HepG2 (cell line): ENCODE results near the gene CLUH. TPM values are rescaled to one million over a fixed set of nuclear protein-coding genes. Genes with fewer than 3 reads are reported as not detected.

ENCODE experiments used
- BRD4 ChIP-seq: sonication (generic); formaldehyde crosslinking; IDR thresholded peaks from 2 replicates; pipeline ENCODE4 v1.4.0; 2020; ENCODE audit warnings: missing genetic modification reagents
- CHD2 ChIP-seq: IDR thresholded peaks from 2 replicates; pipeline ENCODE4 v1.6.1; 2011; ENCODE audit warnings: low read depth, low read length, improper control_type of control experiment
- GATA4 ChIP-seq: sonication (generic); IDR thresholded peaks from 2 replicates; pipeline ENCODE4 v1.6.1; 2016; ENCODE audit warnings: antibody characterized with exemption, low read depth, borderline replicate concordance
- MXI1 ChIP-seq: IDR thresholded peaks from 3 replicates; pipeline ENCODE4 v1.6.1; 2012; ENCODE audit warnings: low read depth, low read length, inconsistent platforms, borderline replicate concordance
- PHF8 ChIP-seq: sonication (generic); formaldehyde crosslinking; IDR thresholded peaks from 2 replicates; pipeline ENCODE4 v1.5.0; 2020; ENCODE audit warnings: missing genetic modification reagents
- SP140L ChIP-seq: sonication (generic); formaldehyde crosslinking; IDR thresholded peaks from 2 replicates; pipeline ENCODE4 v1.4.0; 2020; ENCODE audit warnings: missing genetic modification reagents, borderline replicate concordance
- SRSF4 ChIP-seq: fragments of 200-400 bp; formaldehyde crosslinking; IDR thresholded peaks from one replicate; pipeline ENCODE4 v1.6.1; 2018; ENCODE audit warnings: mild to moderate bottlenecking, low read depth, low read length, moderate library complexity; ENCODE audit not compliant: poor library complexity, severe bottlenecking
- TARDBP ChIP-seq: sonication (generic); formaldehyde crosslinking; IDR thresholded peaks from 2 replicates; pipeline ENCODE4 v1.8.0; 2022; ENCODE audit warnings: mild to moderate bottlenecking, missing genetic modification reagents
- TCF7L2 ChIP-seq: IDR thresholded peaks from 2 replicates; pipeline ENCODE4 v1.6.1; 2011; ENCODE audit warnings: mild to moderate bottlenecking, low read depth, low read length, moderate library complexity
- ZKSCAN8 ChIP-seq: IDR thresholded peaks from 2 replicates; pipeline ENCODE4 v1.6.1; 2016; ENCODE audit warnings: borderline replicate concordance, missing genetic modification reagents, missing compliant biosample characterization
- ZNF337 ChIP-seq: sonication (generic); formaldehyde crosslinking; IDR thresholded peaks from 2 replicates; pipeline ENCODE4 v1.5.1; 2020; ENCODE audit warnings: missing genetic modification reagents, low read depth, mild to moderate bottlenecking, borderline replicate concordance
- ZNF34 ChIP-seq: sonication (generic); formaldehyde crosslinking; IDR thresholded peaks from 2 replicates; pipeline ENCODE4 v1.4.0; 2020; ENCODE audit warnings: mild to moderate bottlenecking, missing genetic modification reagents, borderline replicate concordance
- ZNF558 ChIP-seq: sonication (generic); formaldehyde crosslinking; IDR thresholded peaks from 2 replicates; pipeline ENCODE4 v1.9.0; 2022; ENCODE audit warnings: mild to moderate bottlenecking, missing genetic modification reagents, borderline replicate concordance
- ZNF883 ChIP-seq: sonication (generic); formaldehyde crosslinking; IDR thresholded peaks from 2 replicates; pipeline ENCODE4 v1.5.1; 2020; ENCODE audit warnings: mild to moderate bottlenecking, missing genetic modification reagents; ENCODE audit errors: not compliant biosample characterization
- polyA plus RNA-seq, 8 experiments: library from polyadenylated mRNA; depleted of rRNA in 3 of 8; stranded (reverse) in 7 of 8; unstranded in 1 of 8; fragments of >200 nt; fragmentation: Illumina TruSeq in 4 of 8; extraction: Trizol in 4 of 8; gene quantifications; 2 replicates each; pipeline versions ENCODE4 v1.2.1 to v1.2.3, GENCODE V29; 2011 to 2016; ENCODE audit warnings: low read depth in 4 of 8, missing spikeins in 1 of 8, mixed read lengths in 1 of 8; ENCODE audit not compliant: insufficient read depth in 1 of 8
- total RNA-seq, 5 experiments: library from RNA; depleted of rRNA; stranded (reverse); fragments of >200 nt; fragmentation: Illumina TruSeq; extraction: Trizol; gene quantifications; 2 replicates each; pipeline ENCODE4 v1.2.3, GENCODE V29; 2016; ENCODE audit warnings: low read depth in 1 of 5
- TF ChIP-seq, protein P1 (sequence below): sonication (generic); formaldehyde crosslinking; IDR thresholded peaks from 2 replicates; pipeline ENCODE4 v1.4.0; 2020; ENCODE audit warnings: missing genetic modification reagents, mild to moderate bottlenecking, borderline replicate concordance
- TF ChIP-seq, protein P2 (sequence below), 2 experiments: fragments of 450-650 bp in 1 of 2; sonication (generic) in 1 of 2; formaldehyde crosslinking; IDR thresholded peaks; 2 replicates each; pipeline versions ENCODE4 v1.5.0 to v1.8.0; 2020 to 2022; ENCODE audit warnings: mild to moderate bottlenecking in 1 of 2, missing genetic modification reagents in 1 of 2
- TF ChIP-seq, protein P3 (sequence below): sonication (generic); IDR thresholded peaks from 2 replicates; pipeline ENCODE4 v1.6.1; 2016; ENCODE audit warnings: low read depth, borderline replicate concordance
- TF ChIP-seq, protein P4 (sequence below): IDR thresholded peaks from 2 replicates; pipeline ENCODE4 v1.6.1; 2012; ENCODE audit warnings: low read length, improper control_type of control experiment
- TF ChIP-seq, protein P5 (sequence below): IDR thresholded peaks from 2 replicates; pipeline ENCODE4 v1.6.1; 2016; ENCODE audit warnings: missing compliant biosample characterization, missing genetic modification reagents, borderline replicate concordance

The CLUH gene
- total and polyA plus RNA-seq, 2 of the 13 experiments (the other 11 are each of a cell fraction or from before 2014, with no cell fraction given), result 30.9 to 60.5 TPM

DNA sequence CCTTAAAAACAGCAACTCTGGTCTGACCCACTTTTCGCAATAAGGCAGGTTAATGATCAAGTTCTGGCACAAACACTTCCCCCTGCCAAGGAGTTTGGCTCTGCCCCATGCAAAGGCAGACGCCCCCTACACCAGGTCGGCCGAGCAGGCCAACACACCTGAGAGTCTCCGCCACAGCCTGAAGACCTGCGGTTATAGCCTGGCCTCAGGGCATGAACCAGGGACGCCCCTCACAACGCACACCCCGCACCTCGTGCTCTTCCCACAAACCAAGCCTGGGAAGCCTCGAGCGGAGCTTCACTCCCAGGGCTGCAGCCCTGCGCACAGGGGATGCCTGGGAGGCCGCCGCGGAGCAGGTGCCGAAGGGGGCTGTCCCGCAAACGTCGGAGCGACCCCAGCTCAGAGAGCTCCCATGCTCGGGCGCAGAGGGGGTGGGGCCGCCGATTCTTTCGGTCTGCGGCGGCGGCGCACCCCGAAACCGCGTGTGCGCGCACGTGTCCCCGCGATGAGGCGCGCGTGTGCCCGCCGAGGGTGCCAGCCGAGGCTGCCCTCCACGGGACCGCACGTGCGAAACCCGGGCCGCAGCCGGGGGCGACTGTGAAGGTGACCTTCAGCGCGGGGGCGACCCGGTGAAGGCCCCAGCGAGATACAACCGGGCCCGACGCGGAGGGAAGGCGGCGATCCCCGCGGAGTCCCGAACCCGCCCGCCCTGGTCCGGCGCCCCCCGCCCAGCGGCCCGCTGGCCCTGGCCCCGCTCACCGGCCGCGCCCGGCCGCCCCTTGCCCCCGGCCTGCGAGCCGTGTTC is 559 bp downstream of the CLUH start (continued):
- TF ChIP-seq, protein P1, sequence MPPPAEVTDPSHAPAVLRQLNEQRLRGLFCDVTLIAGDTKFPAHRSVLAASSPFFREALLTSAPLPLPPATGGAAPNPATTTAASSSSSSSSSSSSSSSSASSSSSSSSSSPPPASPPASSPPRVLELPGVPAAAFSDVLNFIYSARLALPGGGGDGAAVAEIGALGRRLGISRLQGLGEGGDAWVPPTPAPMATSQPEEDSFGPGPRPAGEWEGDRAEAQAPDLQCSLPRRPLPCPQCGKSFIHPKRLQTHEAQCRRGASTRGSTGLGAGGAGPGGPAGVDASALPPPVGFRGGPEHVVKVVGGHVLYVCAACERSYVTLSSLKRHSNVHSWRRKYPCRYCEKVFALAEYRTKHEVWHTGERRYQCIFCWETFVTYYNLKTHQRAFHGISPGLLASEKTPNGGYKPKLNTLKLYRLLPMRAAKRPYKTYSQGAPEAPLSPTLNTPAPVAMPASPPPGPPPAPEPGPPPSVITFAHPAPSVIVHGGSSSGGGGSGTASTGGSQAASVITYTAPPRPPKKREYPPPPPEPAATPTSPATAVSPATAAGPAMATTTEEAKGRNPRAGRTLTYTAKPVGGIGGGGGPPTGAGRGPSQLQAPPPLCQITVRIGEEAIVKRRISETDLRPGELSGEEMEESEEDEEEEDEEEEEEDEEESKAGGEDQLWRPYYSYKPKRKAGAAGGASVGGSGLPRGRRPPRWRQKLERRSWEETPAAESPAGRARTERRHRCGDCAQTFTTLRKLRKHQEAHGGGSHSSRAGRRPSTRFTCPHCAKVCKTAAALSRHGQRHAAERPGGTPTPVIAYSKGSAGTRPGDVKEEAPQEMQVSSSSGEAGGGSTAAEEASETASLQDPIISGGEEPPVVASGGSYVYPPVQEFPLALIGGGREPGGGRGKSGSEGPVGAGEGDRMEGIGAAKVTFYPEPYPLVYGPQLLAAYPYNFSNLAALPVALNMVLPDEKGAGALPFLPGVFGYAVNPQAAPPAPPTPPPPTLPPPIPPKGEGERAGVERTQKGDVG, result no peak
- TF ChIP-seq, protein P2, sequence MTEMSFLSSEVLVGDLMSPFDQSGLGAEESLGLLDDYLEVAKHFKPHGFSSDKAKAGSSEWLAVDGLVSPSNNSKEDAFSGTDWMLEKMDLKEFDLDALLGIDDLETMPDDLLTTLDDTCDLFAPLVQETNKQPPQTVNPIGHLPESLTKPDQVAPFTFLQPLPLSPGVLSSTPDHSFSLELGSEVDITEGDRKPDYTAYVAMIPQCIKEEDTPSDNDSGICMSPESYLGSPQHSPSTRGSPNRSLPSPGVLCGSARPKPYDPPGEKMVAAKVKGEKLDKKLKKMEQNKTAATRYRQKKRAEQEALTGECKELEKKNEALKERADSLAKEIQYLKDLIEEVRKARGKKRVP (CRISPR knock-in tag; IDR thresholded peaks at IDR 0.05), result no peak
- no peak for TF ChIP-seq ZNF337 (CRISPR knock-in tag)
- TF ChIP-seq TARDBP (CRISPR knock-in tag), result no peak
- no peak for TF ChIP-seq SP140L (CRISPR knock-in tag)
- no peak for TF ChIP-seq ZNF883 (CRISPR knock-in tag)
- no peak for TF ChIP-seq ZNF34 (CRISPR knock-in tag)
- TF ChIP-seq CHD2, result no peak
- TF ChIP-seq PHF8, result no peak; the same call in 1 of the 2 replicates
- TF ChIP-seq BRD4 (CRISPR knock-in tag), result no peak
- TF ChIP-seq, protein P3, sequence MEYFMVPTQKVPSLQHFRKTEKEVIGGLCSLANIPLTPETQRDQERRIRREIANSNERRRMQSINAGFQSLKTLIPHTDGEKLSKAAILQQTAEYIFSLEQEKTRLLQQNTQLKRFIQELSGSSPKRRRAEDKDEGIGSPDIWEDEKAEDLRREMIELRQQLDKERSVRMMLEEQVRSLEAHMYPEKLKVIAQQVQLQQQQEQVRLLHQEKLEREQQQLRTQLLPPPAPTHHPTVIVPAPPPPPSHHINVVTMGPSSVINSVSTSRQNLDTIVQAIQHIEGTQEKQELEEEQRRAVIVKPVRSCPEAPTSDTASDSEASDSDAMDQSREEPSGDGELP, result no peak
- no peak; the same call in 1 of the 2 replicates for TF ChIP-seq ZNF558 (CRISPR knock-in tag)
- TF ChIP-seq MXI1, result no peak; the same call in 2 of the 3 replicates
- no peak for TF ChIP-seq SRSF4
- no peak for TF ChIP-seq GATA4
- TF ChIP-seq ZKSCAN8 (CRISPR knock-in tag), result no peak
- TF ChIP-seq, protein P4, sequence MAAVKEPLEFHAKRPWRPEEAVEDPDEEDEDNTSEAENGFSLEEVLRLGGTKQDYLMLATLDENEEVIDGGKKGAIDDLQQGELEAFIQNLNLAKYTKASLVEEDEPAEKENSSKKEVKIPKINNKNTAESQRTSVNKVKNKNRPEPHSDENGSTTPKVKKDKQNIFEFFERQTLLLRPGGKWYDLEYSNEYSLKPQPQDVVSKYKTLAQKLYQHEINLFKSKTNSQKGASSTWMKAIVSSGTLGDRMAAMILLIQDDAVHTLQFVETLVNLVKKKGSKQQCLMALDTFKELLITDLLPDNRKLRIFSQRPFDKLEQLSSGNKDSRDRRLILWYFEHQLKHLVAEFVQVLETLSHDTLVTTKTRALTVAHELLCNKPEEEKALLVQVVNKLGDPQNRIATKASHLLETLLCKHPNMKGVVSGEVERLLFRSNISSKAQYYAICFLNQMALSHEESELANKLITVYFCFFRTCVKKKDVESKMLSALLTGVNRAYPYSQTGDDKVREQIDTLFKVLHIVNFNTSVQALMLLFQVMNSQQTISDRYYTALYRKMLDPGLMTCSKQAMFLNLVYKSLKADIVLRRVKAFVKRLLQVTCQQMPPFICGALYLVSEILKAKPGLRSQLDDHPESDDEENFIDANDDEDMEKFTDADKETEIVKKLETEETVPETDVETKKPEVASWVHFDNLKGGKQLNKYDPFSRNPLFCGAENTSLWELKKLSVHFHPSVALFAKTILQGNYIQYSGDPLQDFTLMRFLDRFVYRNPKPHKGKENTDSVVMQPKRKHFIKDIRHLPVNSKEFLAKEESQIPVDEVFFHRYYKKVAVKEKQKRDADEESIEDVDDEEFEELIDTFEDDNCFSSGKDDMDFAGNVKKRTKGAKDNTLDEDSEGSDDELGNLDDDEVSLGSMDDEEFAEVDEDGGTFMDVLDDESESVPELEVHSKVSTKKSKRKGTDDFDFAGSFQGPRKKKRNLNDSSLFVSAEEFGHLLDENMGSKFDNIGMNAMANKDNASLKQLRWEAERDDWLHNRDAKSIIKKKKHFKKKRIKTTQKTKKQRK, result no peak
- no peak for TF ChIP-seq TCF7L2
- TF ChIP-seq, protein P5, sequence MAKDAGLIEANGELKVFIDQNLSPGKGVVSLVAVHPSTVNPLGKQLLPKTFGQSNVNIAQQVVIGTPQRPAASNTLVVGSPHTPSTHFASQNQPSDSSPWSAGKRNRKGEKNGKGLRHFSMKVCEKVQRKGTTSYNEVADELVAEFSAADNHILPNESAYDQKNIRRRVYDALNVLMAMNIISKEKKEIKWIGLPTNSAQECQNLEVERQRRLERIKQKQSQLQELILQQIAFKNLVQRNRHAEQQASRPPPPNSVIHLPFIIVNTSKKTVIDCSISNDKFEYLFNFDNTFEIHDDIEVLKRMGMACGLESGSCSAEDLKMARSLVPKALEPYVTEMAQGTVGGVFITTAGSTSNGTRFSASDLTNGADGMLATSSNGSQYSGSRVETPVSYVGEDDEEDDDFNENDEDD (CRISPR knock-in tag), result peak; percentile 19; the same call in 1 of the 2 replicates
